Adipocyte (in vitro differentiated cells): ENCODE data around the gene PRKN.
"Not testable (repeated sequence)": the region's sequence is repeated elsewhere in the genome, so short reads cannot be mapped to it uniquely, and the experiment has no call there.

Experiments used
- DNase-seq: peaks from one replicate; pipeline ENCODE4 v3.0.0-alpha.2; 2015; ENCODE audit warnings: low read depth
- H3K27me3 ChIP-seq: replicated peaks from 2 replicates; pipeline ENCODE4 v1.7.0; 2013; ENCODE audit warnings: mild to moderate bottlenecking, low read length, moderate library complexity; ENCODE audit not compliant: control insufficient read depth, insufficient read depth
- H3K36me3 ChIP-seq: 2 replicates; pipeline ENCODE4 v1.7.0; 2013; ENCODE audit warnings: low read length, mild to moderate bottlenecking, moderate library complexity; ENCODE audit not compliant: control insufficient read depth, insufficient read depth, severe bottlenecking
- H3K4me1 ChIP-seq: 2 replicates; pipeline ENCODE4 v1.7.0; 2013; ENCODE audit warnings: mild to moderate bottlenecking, low read length, moderate library complexity; ENCODE audit not compliant: control insufficient read depth, insufficient read depth
- H3K4me3 ChIP-seq: 2 replicates; pipeline ENCODE4 v1.7.0; 2013; ENCODE audit warnings: mild to moderate bottlenecking, low read length, moderate library complexity
- H3K9ac ChIP-seq: 2 replicates; pipeline ENCODE4 v1.7.0; 2013; ENCODE audit warnings: mild to moderate bottlenecking, low read length, moderate library complexity
- H3K9me3 ChIP-seq: 2 replicates; pipeline ENCODE4 v1.7.0; 2013; ENCODE audit warnings: mild to moderate bottlenecking, low read length, moderate library complexity; ENCODE audit not compliant: control insufficient read depth

PRKN gene

DNA sequence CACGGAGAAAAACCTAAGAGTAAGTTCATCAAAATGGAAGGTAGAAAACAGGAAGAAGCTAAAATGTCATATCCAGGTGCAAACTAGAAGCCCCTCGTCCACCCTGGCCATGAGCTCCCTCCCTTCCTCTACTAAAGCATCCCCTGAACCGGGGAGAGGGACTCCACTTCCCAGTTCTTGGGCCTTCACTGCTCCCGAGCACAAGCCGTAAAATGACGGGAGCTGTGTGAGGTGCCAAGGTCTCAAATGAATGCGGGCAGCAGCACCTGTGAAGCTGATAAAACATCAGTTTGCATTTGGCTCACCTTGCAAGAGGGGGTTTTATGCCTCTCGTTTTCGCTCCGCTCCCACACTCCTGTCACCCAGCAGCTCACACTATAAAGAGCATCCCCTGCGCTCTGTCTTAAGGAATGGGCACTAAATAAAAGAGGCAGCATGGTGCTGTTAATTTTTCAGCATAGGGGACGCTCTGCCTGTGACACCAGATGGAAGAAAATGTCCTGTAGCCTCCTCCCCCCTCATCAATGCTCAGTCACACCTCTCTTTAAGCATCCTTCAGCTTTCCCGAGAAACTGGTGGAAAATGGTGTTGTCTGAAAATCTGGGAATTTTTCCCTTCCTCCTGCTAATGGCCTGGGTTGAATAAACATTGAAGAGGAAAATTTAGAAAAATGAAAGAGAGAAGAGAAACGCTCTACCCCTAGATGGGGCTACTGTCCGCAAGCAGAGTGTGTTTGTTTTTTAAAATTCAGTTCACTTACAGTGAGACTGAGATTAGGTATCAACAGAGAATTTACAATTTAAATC lies 890.7 kb downstream of the PRKN start:
- Histone ChIP-seq H3K36me3 (no peaks in the 10 kb centered on the region), H3K9ac (no peak overlapping the region), H3K4me3 (no peak overlapping the region), H3K27me3 (no peaks in the 10 kb centered on the region), H3K4me1 (no peaks in the 10 kb centered on the region), H3K9me3 (no peaks in the 10 kb centered on the region)
- DNase-seq, result no peak

DNA sequence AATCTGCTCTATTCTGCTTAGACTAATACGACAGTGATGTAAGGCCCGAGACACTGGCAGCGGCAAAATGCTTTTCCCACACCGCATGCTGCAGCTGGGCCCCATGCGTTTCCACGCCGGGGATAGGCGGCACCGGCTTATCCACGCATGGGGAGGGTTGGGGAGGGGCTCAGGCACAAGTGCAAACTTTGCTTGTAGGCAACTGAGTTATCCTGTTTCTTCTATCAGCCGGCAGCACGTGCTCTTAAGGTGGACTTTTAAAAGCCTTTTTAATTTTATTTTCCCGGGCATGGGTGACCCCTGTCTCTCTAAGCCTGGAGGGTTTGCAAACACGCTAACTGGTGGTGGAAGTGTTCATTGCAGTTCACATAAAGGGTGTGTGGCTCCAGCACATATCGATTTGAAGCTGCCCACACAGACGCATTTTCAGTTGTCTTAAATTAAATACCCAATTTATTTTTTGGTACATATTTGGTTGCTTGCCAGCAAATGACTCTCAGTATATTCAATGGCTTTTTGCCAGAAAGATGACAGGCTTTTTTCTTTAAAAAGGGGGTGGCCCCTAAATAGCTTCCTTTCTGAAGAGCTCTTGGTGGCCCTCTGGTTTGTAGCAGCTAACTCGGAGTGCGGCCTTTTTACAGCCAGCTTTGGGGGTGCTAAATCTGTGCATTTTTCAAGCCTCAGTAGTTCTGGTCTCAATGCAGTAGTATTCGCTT lies 891.9 kb downstream of the PRKN start:
- Histone ChIP-seq H3K27me3 (no peaks in the 10 kb centered on the region), H3K36me3 (no peaks in the 10 kb centered on the region), H3K4me3 (no peak overlapping the region), H3K4me1 (no peaks in the 10 kb centered on the region), H3K9ac (no peak overlapping the region), H3K9me3 (no peaks in the 10 kb centered on the region)
- DNase-seq, result no peak

DNA sequence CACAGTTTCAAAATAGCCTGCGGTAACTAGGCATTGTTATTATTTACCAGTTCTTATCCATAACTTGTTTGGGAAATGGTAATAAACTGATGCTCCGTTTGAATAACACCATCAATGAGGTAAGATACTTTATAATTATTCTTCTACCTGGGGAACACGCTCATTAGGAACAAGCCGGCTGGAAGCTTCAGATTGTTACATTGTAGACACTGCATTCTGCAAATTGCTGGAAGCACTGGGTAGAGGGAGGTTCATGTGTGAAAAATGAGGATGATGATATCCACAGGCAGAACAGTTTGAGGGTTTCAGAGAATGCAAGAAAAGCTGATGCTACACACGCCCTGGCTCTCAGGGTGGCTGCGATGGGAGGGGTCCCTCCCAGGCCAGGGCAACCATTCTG lies 893.1 kb downstream of the PRKN start:
- H3K4me3 ChIP-seq, result no peak overlapping the region
- DNase-seq, result no peak
- H3K9me3 ChIP-seq, result no peaks in the 10 kb centered on the region
- H3K36me3 ChIP-seq, result no peaks in the 10 kb centered on the region
- no peaks in the 10 kb centered on the region for H3K27me3 ChIP-seq
- no peak overlapping the region for H3K9ac ChIP-seq
- no peaks in the 10 kb centered on the region for H3K4me1 ChIP-seq

DNA sequence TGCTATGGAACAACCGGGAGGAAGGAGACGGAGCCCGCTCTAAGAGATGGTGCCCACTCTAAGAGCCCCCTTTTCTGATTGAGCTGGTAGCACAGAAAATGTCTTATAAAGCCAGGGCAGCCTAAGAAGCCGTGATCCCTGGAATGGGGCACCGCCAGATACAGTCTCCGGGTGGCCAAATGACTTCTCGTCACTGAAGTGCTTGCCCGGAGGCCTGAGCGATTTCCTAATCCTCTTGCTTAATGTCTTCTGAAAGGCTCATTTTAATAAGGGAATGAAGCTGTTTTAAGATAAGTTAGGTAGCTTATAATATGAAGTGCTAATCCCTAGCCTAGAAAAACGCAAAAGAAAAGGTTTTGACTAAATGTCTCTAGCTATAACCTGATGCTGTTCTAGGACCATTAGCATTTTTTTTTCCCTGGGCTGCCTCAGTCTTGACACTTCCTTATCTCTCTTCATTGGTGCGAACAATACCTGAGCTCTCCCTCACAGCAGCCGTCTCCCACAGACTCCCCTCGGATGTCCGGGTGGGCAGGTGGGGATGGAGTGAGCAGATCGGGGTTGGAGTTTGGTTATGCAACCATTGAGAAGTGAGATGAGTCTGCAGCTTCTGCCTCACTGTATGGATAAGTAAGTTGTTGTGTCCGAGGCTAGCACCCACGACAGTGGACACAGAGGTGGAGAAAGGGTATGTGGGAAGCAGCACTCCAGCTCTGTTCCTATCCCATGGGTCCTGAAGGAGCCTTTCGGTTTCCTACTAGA lies 894.3 kb downstream of the PRKN start:
- no peak overlapping the region for H3K9ac ChIP-seq
- H3K4me3 ChIP-seq, result no peak overlapping the region
- H3K27me3 ChIP-seq, result no peaks in the 10 kb centered on the region
- no peaks in the 10 kb centered on the region for H3K9me3 ChIP-seq
- H3K36me3 ChIP-seq, result no peaks in the 10 kb centered on the region
- no peaks in the 10 kb centered on the region for H3K4me1 ChIP-seq
- DNase-seq, result no peak

DNA sequence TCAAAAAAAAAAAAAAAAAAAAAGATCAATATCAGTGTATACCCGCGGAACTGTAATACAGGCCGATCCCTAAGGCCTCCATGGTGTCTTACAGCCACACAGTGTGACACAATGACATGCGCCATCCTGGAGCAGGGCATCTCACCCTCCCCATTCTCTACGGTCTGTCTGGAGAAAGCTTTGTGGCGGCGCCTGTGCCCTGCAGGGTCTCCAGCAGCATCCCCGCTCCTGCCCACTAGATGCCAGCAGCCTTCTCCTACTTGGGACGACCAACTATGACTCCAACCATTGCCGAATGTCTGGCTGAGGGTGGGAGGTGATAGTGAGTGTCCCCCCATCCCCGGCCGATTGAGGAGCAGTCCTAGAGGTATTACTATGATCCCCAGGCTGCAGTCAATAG lies 894.9 kb downstream of the PRKN start:
- Histone ChIP-seq H3K4me1 (no peaks in the 10 kb centered on the region), H3K36me3 (no peaks in the 10 kb centered on the region), H3K9ac (no peak overlapping the region), H3K27me3 (no peaks in the 10 kb centered on the region), H3K9me3 (no peaks in the 10 kb centered on the region), H3K4me3 (no peak overlapping the region)
- DNase-seq, result no peak

DNA sequence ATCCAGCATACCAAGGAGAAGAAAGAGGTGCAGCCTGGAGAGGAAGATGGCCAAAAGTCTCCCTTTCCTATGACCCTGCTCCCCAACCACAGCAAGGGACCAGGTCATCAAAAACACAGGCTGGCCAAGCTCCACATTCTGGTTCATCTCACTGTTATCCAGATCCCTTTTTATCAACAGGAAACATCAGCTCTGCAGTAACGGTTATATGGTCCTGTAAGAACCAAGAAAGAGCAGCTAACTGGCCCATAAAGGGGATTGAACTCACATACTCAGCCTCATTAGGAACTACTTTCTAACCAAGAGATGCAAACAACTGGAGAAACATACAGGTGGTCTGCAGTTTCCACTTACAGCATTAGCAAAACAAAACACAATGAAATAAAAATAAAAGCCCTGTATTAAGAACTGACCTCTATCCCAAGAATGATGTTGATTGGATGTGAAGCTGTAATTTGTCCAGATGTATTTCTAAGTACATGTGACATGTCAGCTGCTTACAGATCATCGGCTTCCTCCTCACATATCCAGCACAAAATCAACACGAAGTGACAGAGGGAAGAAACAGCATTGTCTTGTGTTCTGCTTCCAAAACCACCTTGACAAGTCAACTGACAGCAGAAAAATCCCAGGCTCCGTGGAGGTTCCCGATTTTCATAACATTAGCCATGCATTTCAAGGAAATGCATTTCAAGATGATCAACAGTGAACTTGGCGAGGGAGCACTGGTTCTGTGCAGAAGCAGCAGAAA lies 896.5 kb downstream of the PRKN start:
- H3K27me3 ChIP-seq, result no peaks in the 10 kb centered on the region
- H3K4me1 ChIP-seq, result no peaks in the 10 kb centered on the region
- H3K36me3 ChIP-seq, result no peaks in the 10 kb centered on the region
- no peak overlapping the region for H3K9ac ChIP-seq
- DNase-seq, result no peak
- H3K9me3 ChIP-seq, result no peaks in the 10 kb centered on the region
- H3K4me3 ChIP-seq, result no peak overlapping the region

DNA sequence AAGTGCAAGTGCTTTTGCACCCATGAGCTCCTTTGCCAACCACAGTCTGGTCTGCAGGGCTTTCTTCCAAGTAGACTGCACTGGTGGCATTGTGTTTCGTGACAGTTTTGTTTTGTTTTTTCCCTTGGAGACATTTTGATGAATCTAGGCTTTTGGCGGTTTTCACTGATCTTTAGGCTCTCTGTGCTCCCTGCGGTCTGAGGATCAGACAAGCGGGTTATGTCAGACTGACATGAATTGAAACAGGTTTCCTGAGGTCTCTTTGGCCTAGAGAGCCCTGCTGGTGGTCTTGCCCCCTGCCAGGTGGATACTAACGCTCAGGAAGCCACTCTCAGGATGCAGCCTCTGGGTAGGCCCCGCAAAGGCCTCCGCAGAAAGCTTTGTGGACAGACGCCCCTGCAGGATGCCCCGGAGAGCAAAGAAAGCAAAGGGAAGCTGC lies 898.3 kb downstream of the PRKN start:
- no peak for DNase-seq
- Histone ChIP-seq H3K9me3 (no peaks in the 10 kb centered on the region), H3K36me3 (no peaks in the 10 kb centered on the region), H3K9ac (no peak overlapping the region), H3K4me3 (no peak overlapping the region), H3K27me3 (no peaks in the 10 kb centered on the region), H3K4me1 (no peaks in the 10 kb centered on the region)

DNA sequence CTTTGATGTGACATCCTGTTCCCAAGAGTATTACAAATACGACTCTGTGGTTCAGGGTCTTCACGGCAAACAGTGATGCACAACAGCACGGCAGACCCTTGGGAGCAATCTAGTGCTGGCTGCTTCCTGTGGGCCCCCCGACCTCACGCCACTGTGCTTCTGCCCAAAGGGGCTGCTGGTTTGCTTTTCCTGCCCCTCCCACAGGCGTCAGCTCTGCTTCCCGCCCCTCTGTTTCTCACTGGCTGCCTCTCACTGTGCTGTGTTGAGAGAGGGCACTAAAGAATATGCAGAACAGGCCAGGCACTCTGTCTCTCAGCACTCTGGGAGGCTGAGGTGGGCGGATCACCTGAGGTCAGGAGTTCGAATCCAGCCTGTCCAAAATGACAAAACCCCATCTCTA lies 899.2 kb downstream of the PRKN start:
- Histone ChIP-seq H3K9me3 (no peaks in the 10 kb centered on the region), H3K4me3 (no peak overlapping the region), H3K36me3 (no peaks in the 10 kb centered on the region), H3K9ac (no peak overlapping the region), H3K4me1 (no peaks in the 10 kb centered on the region), H3K27me3 (no peaks in the 10 kb centered on the region)
- DNase-seq, result no peak

DNA sequence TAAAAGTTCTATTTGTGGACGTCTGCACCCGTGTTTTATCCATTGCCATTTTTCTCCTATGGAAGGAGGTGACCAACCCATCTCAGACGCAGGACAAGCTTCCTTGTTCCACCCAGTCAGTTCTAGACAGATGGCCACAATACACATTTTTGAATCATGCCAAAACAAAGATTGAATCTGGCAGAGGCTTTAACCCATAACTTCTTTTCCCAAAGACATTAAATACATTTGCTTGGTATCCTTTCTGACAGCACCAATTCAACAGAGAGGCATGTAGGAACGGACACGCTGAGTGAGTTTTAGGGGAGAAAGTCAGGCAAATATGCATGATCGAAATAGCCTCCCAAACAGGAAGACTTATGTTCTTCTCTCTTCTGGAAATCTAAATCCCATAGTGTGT lies 901.1 kb downstream of the PRKN start:
- no peaks in the 10 kb centered on the region for H3K36me3 ChIP-seq
- DNase-seq, result no peak
- no peaks in the 10 kb centered on the region for H3K4me1 ChIP-seq
- no peak overlapping the region for H3K9ac ChIP-seq
- H3K27me3 ChIP-seq, result no peaks in the 10 kb centered on the region
- no peaks in the 10 kb centered on the region for H3K9me3 ChIP-seq
- no peak overlapping the region for H3K4me3 ChIP-seq

DNA sequence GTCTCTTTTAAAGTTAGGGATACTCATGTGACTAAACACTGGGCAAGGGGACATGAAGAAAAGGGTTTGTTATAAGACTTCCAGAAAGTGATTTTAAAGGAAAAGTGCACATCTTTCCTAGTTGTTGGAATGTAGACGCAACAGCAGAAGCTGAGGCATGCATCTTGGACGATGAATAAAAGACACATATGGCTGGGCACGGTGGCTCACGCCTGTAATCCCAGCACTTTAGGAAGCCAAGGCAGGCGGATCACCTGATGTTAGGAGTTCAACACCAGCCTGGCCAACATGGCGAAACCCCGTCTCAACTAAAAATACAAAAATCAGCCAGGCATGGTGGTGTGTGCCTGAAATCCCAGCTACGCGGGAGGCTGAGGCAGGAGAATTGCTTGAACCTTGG lies 905.4 kb downstream of the PRKN start:
- not testable (repeated sequence) for DNase-seq, H3K4me3 ChIP-seq, H3K36me3 ChIP-seq, H3K27me3 ChIP-seq, H3K9me3 ChIP-seq, H3K9ac ChIP-seq, H3K4me1 ChIP-seq

DNA sequence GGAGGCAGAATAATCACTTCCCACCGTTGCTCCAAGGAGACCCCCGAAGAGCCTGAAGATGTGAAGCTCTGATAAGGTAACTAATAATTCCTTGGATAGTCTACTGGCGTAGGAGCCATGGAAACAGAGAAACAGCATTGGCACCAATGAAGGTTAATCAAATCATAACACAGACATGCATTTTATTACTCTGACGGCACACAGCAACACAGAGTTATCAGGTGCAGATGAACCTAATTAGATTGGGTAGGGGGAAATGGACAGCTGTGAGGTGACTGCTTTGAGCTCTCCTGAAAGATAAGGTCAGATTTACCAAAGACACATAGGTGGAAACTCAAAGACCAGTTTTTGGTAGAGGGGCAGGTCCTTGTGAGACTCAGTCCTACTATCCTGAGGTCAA lies 909.7 kb downstream of the PRKN start:
- Histone ChIP-seq H3K4me1 (no peaks in the 10 kb centered on the region), H3K27me3 (no peaks in the 10 kb centered on the region), H3K36me3 (no peaks in the 10 kb centered on the region), H3K9me3 (no peaks in the 10 kb centered on the region), H3K4me3 (no peak overlapping the region), H3K9ac (no peak overlapping the region)
- no peak for DNase-seq
